Measurements from ENCODE around the gene SERPINA1.
"Not testable (repeated sequence)": the region's sequence is repeated elsewhere in the genome, so short reads cannot be mapped to it uniquely, and the experiment has no call there.

The SERPINA1 gene

DNA sequence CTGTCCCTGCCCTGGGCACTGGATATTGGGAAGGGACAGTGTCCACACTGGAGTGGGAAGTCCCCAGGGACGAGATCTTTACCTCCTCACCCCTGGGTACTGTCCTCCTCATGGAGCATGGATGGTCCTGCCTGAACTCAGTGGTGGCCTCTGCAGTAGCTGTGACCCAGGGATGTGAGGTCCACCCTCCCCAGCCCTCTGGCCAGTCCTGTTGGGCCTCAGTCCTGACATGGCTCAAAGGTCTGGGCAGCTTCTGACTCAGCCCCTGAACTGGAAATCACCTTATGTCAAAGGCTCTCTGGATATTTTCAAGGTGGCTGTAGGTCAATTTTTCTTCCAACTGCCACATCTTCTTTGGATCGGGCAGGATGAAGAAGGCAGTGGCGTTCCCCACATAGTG is 24.4 kb downstream of the SERPINA1 start:
- DNase-seq (ENCODE audit: low spot score in 2 of 2) (no peak), ATAC-seq (ENCODE audit: low read depth) (no peak)
- Mint-ChIP-seq H3K27ac (no peak overlapping the region), H3K4me1 (peaks cover 3% of the 10 kb centered on the region), H3K36me3 (no peaks in the 10 kb centered on the region), H3K27me3 (peaks cover 11% of the 10 kb centered on the region), H3K9me3 (no peaks in the 10 kb centered on the region), H3K4me3 (no peak overlapping the region)

DNA sequence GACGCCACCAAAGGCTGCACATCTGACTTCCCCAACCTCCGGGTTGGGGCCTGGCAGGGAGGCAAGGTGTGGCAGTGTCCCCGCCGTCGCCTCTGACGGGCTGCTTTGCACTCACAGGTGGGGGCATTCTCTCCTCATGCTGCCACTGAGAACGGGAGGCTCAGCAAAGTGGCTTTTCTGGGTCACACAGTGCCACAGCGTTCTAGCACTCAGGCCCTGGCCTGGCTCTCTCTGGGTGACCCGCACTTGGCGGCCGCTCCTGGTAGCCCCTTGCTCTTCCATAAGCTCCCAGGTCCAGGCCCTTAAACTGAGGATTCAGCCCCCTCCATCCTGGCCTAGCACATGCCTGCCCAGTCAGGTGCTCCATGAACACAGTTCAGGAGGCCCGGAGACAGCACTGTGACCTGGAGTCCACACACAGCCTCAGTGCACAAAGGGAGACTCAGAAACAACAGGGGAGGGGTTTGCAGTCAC is 25.2 kb downstream of the SERPINA1 start:
- ATAC-seq (ENCODE audit: low read depth), result no peak
- Mint-ChIP-seq H3K4me3 (no peak overlapping the region), H3K9me3 (no peaks in the 10 kb centered on the region), H3K27me3 (peaks cover 11% of the 10 kb centered on the region), H3K27ac (no peak overlapping the region), H3K36me3 (no peaks in the 10 kb centered on the region), H3K4me1 (peaks cover 3% of the 10 kb centered on the region)
- DNase-seq (ENCODE audit: low spot score in 2 of 2), result no peak

DNA sequence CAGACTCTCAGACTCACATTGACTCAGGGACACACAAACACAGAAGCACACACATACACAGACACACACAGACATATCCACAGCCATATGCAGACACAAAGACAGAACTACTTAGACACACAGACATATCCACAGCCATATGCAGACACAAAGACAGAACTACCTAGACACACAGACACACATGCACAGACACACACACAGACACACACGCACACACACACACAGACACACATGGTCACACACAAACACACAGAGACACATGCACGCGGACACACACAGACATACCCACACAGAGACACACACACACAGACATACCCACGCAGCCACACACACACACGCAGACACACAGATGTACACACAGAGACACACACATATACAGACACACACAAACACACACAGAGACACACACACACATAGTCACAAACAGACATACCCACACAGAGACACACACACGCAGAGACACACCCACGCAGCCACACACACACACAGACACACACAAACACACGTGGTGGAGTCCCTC is 25.7 kb downstream of the SERPINA1 start:
- H3K9me3 Mint-ChIP-seq, result no peaks in the 10 kb centered on the region
- ATAC-seq (ENCODE audit: low read depth), result no peak
- peaks cover 3% of the 10 kb centered on the region for H3K4me1 Mint-ChIP-seq
- H3K36me3 Mint-ChIP-seq, result no peaks in the 10 kb centered on the region
- H3K4me3 Mint-ChIP-seq, result no peak overlapping the region
- no peak for DNase-seq (ENCODE audit: low spot score in 2 of 2)
- H3K27ac Mint-ChIP-seq, result no peak overlapping the region
- peaks cover 13% of the 10 kb centered on the region for H3K27me3 Mint-ChIP-seq

DNA sequence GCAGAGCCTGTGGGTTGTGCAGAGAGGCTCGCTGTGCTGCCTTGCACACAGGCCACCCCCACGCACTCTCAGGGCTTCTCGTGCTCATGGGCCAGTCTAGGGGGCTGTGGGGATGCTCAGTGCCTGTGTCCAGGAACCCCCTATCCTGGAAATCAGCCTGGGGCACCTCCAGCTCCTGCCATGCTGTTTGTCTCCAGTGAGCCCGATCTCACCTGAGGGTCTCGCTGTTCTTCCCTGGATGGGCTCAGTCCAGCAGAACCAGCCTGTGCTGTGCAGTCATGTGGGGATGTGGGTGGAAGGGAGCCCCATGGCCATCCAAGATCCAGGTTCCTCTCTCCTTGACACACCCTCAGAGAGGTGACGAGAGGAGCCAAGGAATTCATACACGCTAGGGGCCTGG is 26.7 kb downstream of the SERPINA1 start:
- ATAC-seq (ENCODE audit: low read depth), result no peak
- Mint-ChIP-seq H3K4me3 (no peak overlapping the region), H3K9me3 (no peaks in the 10 kb centered on the region)

DNA sequence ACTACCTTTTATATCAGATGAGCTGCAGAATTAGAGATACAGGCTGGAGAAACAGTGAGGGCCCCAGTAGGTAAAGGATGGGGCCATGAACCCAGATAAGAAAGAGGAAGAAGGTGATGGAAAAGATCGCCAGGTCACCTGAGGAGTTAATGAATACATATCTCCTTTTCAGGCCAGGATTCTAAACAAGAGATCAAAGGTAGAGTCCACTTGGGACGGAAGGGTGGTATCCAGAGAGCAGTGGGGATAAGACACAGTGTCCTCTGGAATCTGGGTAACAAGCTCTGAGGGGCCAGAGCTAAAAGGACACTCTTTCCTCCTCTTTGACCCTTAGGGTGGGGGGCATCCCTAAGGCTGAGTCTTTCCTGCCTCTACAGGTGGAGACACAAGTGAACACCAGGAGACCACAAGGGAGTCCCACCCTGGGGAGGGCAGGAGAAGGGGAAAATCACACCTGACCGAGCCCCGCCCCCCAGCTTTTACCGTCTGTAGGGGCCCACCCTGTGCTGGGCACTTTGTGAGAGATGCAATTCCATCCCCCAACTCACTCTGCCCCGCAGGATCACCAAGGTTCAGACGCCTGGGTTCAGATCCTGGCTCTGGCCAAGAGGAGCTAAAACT is 27.3 kb downstream of the SERPINA1 start:
- Mint-ChIP-seq H3K4me3 (no peak overlapping the region), H3K36me3 (no peaks in the 10 kb centered on the region), H3K27ac (no peak overlapping the region), H3K9me3 (peaks cover 4% of the 10 kb centered on the region), H3K27me3 (peaks cover 17% of the 10 kb centered on the region), H3K4me1 (peaks cover 3% of the 10 kb centered on the region)
- ATAC-seq (ENCODE audit: low read depth) (no peak), DNase-seq (ENCODE audit: low spot score in 2 of 2) (no peak)

More for the DNA sequence above, 26.7 kb downstream of the SERPINA1 start:
- peaks cover 3% of the 10 kb centered on the region for H3K4me1 Mint-ChIP-seq
- H3K36me3 Mint-ChIP-seq, result no peaks in the 10 kb centered on the region
- peaks cover 13% of the 10 kb centered on the region for H3K27me3 Mint-ChIP-seq
- no peak for DNase-seq (ENCODE audit: low spot score in 2 of 2)
- no peak overlapping the region for H3K27ac Mint-ChIP-seq

- Mint-ChIP-seq H3K27me3 (peaks cover 9% of the 10 kb centered on the region), H3K9me3 (peaks cover 4% of the 10 kb centered on the region), H3K36me3 (no peaks in the 10 kb centered on the region), H3K4me1 (no peaks in the 10 kb centered on the region), H3K27ac (no peak overlapping the region), H3K4me3 (no peak overlapping the region)
- ATAC-seq (ENCODE audit: low read depth), result no peak
- no peak for DNase-seq (ENCODE audit: low spot score in 2 of 2)
These were observed 31.2 kb downstream of the SERPINA1 start for GRCh38 chr14:94357166-94357565.

GRCh38 chr14:94356379-94357056 is 31.9 kb downstream of the SERPINA1 start:
- H3K9me3 Mint-ChIP-seq, result peaks cover 9% of the 10 kb centered on the region
- no peak overlapping the region for H3K27ac Mint-ChIP-seq
- H3K36me3 Mint-ChIP-seq, result no peaks in the 10 kb centered on the region
- no peak overlapping the region for H3K4me3 Mint-ChIP-seq
- peaks cover 9% of the 10 kb centered on the region for H3K27me3 Mint-ChIP-seq
- ATAC-seq (ENCODE audit: low read depth) (no peak), DNase-seq (ENCODE audit: low spot score in 2 of 2) (peak in 1 of 2 donors; percentile 4)
- no peaks in the 10 kb centered on the region for H3K4me1 Mint-ChIP-seq

- DNase-seq (ENCODE audit: low spot score in 2 of 2), result peak in 1 of 2 donors; percentile 8
- no peaks in the 10 kb centered on the region for H3K4me1 Mint-ChIP-seq
- H3K36me3 Mint-ChIP-seq, result no peaks in the 10 kb centered on the region
- peaks cover 12% of the 10 kb centered on the region for H3K27me3 Mint-ChIP-seq
- no peak overlapping the region for H3K27ac Mint-ChIP-seq
- H3K9me3 Mint-ChIP-seq, result peaks cover 9% of the 10 kb centered on the region
- ATAC-seq (ENCODE audit: low read depth), result peak; percentile 31
- no peak overlapping the region for H3K4me3 Mint-ChIP-seq
These were observed 33.1 kb downstream of the SERPINA1 start for GRCh38 chr14:94355191-94355794.

GRCh38 chr14:94354638-94355185 is 33.7 kb downstream of the SERPINA1 start:
- ATAC-seq (ENCODE audit: low read depth), result no peak
- Mint-ChIP-seq H3K9me3 (peaks cover 9% of the 10 kb centered on the region), H3K27me3 (peaks cover 12% of the 10 kb centered on the region), H3K4me1 (no peaks in the 10 kb centered on the region), H3K36me3 (no peaks in the 10 kb centered on the region), H3K27ac (no peak overlapping the region), H3K4me3 (no peak overlapping the region)
- DNase-seq (ENCODE audit: low spot score in 2 of 2), result no peak

DNA sequence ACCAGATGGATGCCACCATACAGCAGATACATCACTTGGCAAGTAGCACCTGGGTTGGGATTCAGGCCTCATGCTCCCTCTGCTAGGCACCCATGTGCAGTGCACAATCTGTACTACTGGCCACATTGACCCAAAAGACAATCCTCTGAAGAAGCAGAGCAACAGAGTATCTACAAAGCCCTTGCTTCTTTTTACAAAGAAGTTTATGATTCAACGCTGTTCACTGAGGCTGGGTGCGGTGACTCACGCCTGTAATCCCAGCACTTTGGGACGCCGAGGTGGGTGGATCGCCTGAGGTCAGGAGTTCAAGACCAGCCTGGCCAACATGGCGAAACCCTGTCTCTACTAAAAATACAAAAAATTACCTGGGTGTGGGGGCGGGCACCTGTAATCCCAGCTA is 34.2 kb downstream of the SERPINA1 start:
- not testable (repeated sequence) for H3K9me3 Mint-ChIP-seq; H3K36me3 Mint-ChIP-seq; ATAC-seq (ENCODE audit: low read depth); H3K4me1 Mint-ChIP-seq; H3K4me3 Mint-ChIP-seq
- DNase-seq (ENCODE audit: low spot score in 2 of 2), result peak in 1 of 2 donors; percentile 5
- H3K27ac Mint-ChIP-seq, result peak overlapping the region; percentile 28
- peaks cover 11% of the 10 kb centered on the region for H3K27me3 Mint-ChIP-seq

GRCh38 chr14:94349276-94349675 is 39.1 kb downstream of the SERPINA1 start:
- Mint-ChIP-seq H3K4me1 (peaks cover 10% of the 10 kb centered on the region), H3K27me3 (peaks cover 5% of the 10 kb centered on the region), H3K9me3 (peaks cover 8% of the 10 kb centered on the region), H3K36me3 (no peaks in the 10 kb centered on the region), H3K27ac (peak overlapping the region; percentile 82), H3K4me3 (no peak overlapping the region)
- ATAC-seq (ENCODE audit: low read depth) (no peak), DNase-seq (ENCODE audit: low spot score in 2 of 2) (no peak)

DNA sequence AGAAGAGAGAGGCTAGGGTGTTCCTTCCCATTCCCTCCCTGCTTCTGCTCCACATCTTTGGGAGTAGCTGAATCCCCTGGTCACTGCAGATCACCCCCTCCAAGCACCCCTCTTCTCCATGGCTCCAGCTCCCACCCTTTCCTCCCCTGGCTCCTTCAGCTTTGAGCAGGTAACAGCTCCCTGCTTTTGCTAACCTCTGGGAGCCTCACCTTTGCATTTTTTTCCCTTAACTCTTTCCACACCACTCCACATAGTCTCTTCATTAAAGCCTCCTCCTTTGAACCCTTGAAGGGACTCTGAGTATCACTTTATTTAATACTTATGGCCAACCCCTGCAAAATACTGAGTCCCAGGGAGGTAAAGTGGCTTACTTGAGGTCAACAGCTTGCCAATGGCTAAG is 39.6 kb downstream of the SERPINA1 start:
- ATAC-seq (ENCODE audit: low read depth), result no peak
- H3K27ac Mint-ChIP-seq, result peak overlapping the region; percentile 82
- DNase-seq (ENCODE audit: low spot score in 2 of 2), result no peak
- no peaks in the 10 kb centered on the region for H3K36me3 Mint-ChIP-seq
- H3K4me3 Mint-ChIP-seq, result no peak overlapping the region
- peaks cover 10% of the 10 kb centered on the region for H3K4me1 Mint-ChIP-seq
- H3K27me3 Mint-ChIP-seq, result peaks cover 5% of the 10 kb centered on the region
- peaks cover 8% of the 10 kb centered on the region for H3K9me3 Mint-ChIP-seq

- Mint-ChIP-seq H3K36me3 (no peaks in the 10 kb centered on the region), H3K27me3 (peaks cover 8% of the 10 kb centered on the region), H3K4me3 (peak overlapping the region; percentile 22), H3K4me1 (peaks cover 13% of the 10 kb centered on the region), H3K9me3 (peaks cover 6% of the 10 kb centered on the region), H3K27ac (peak overlapping the region; percentile 97)
- no peak for ATAC-seq (ENCODE audit: low read depth)
- no peak for DNase-seq (ENCODE audit: low spot score in 2 of 2)
These were observed 41.6 kb downstream of the SERPINA1 start for GRCh38 chr14:94346841-94347240.
